NB4 (cell line): ENCODE measurements around the gene MACROD2.

Experiments
- CTCF ChIP-seq: IDR thresholded peaks from one replicate; pipeline ENCODE4 v1.5.1; 2012; ENCODE audit warnings: low read depth, low read length
- MYC ChIP-seq: IDR thresholded peaks from 2 replicates; pipeline ENCODE4 v1.6.1; 2011; ENCODE audit warnings: low read depth, low read length
- POLR2A ChIP-seq: IDR thresholded peaks from 2 replicates; pipeline ENCODE4 v1.6.1; 2011; ENCODE audit warnings: mild to moderate bottlenecking; ENCODE audit not compliant: insufficient read length; ENCODE audit errors: extremely low read depth
- TF ChIP-seq, protein P1 (sequence below): IDR thresholded peaks from 2 replicates; pipeline ENCODE4 v1.6.1; 2011; ENCODE audit warnings: low read depth, low read length

- TF ChIP-seq CTCF = no peak
- no peak for TF ChIP-seq POLR2A
- TF ChIP-seq, protein P1, sequence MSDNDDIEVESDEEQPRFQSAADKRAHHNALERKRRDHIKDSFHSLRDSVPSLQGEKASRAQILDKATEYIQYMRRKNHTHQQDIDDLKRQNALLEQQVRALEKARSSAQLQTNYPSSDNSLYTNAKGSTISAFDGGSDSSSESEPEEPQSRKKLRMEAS = no peak
- TF ChIP-seq MYC = no peak
Observed at GRCh38 chr20:14644306-14645097, 649.2 kb downstream of the MACROD2 start.
